Hepatocyte (in vitro differentiated cells): ENCODE results near the gene NKX6-1.

ENCODE experiments used
- EZH2phosphoT487 ChIP-seq: fragments of 200-600 bp; sonication (generic); IDR thresholded peaks from one replicate; pipeline ENCODE4 v1.6.1; 2018; ENCODE audit warnings: antibody characterized with exemption, mild to moderate bottlenecking, low read depth, moderate library complexity; ENCODE audit not compliant: unreplicated experiment, severe bottlenecking
- TF ChIP-seq, protein P1 (sequence below): fragments of 200-600 bp; sonication (generic); IDR thresholded peaks from 2 replicates; pipeline ENCODE4 v1.5.1; 2016; ENCODE audit warnings: antibody characterized with exemption, mild to moderate bottlenecking; ENCODE audit not compliant: poor library complexity

DNA sequence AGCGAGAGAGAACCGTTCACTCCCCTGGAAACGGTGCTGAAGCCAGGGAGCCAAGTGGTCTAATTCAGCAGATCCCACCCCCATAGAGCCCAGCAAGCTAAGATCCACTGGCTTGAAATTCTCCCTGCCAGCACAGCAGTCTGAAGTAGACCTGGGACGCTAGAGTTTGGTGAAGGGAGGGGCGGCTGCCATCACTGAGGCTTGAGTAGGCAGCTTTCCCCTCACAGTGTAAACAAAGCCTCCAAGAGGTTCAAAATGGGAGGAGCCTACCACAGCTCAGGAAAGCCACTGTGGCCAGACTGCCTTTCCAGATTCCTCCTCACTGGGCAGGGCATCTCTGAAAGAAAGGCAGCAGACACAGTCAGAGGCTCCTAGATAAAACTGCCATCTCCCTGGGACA lies 46.0 kb upstream of the NKX6-1 start:
- TF ChIP-seq EZH2phosphoT487: no peak
- TF ChIP-seq, protein P1, sequence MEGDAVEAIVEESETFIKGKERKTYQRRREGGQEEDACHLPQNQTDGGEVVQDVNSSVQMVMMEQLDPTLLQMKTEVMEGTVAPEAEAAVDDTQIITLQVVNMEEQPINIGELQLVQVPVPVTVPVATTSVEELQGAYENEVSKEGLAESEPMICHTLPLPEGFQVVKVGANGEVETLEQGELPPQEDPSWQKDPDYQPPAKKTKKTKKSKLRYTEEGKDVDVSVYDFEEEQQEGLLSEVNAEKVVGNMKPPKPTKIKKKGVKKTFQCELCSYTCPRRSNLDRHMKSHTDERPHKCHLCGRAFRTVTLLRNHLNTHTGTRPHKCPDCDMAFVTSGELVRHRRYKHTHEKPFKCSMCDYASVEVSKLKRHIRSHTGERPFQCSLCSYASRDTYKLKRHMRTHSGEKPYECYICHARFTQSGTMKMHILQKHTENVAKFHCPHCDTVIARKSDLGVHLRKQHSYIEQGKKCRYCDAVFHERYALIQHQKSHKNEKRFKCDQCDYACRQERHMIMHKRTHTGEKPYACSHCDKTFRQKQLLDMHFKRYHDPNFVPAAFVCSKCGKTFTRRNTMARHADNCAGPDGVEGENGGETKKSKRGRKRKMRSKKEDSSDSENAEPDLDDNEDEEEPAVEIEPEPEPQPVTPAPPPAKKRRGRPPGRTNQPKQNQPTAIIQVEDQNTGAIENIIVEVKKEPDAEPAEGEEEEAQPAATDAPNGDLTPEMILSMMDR: no peak
